SK-N-SH (cell line): Measurements from ENCODE around the gene TMEM63C.

Experiments used
- EP300 ChIP-seq, 2 experiments: IDR thresholded peaks; 2 replicates each; pipeline versions ENCODE4 v1.4.0 to v1.6.1; 2012; ENCODE audit warnings: borderline replicate concordance in 1 of 2, low read depth in 1 of 2, low read length in 1 of 2
- TAF1 ChIP-seq: IDR thresholded peaks from 2 replicates; pipeline ENCODE4 v1.6.1; 2012; ENCODE audit warnings: low read depth, mild to moderate bottlenecking, low read length, moderate library complexity, borderline replicate concordance

GRCh38 chr14:77268989-77269600 lies 87.5 kb downstream of the TMEM63C start:
- TF ChIP-seq EP300 (IDR thresholded peaks at IDR 0.05; ENCODE audit: borderline replicate concordance in 1 of 2, low read depth in 1 of 2, low read length in 1 of 2): no peak
- no peak for TF ChIP-seq TAF1
